Testis (tissue), 3 donors: ENCODE results near the gene HMG20A. TPM values are rescaled to one million over a fixed set of nuclear protein-coding genes. Genes with fewer than 3 reads are reported as not detected.
"Not testable (repeated sequence)": the region's sequence is repeated elsewhere in the genome, so short reads cannot be mapped to it uniquely, and the experiment has no call there.

Source experiments
- DNase-seq: peaks from one replicate; pipeline ENCODE4 v3.0.0-alpha.2; 2019
- H3K27ac ChIP-seq, 2 donors: fragments of 200-600 bp; sonication (generic); one replicate each; pipeline ENCODE4 v1.5.1; 2019
- H3K27me3 ChIP-seq: fragments of 200-600 bp; sonication (generic); one replicate; pipeline ENCODE4 v1.5.1; 2019
- H3K36me3 ChIP-seq: fragments of 200-600 bp; sonication (generic); one replicate; pipeline ENCODE4 v1.5.1; 2017; ENCODE audit warnings: low read depth; ENCODE audit errors: missing control alignments
- H3K4me1 ChIP-seq: fragments of 200-600 bp; sonication (generic); one replicate; pipeline ENCODE4 v1.5.1; 2019
- H3K4me3 ChIP-seq, 2 donors: fragments of 200-600 bp; sonication (generic); one replicate each; pipeline ENCODE4 v1.5.1; 2017 to 2019
- H3K9me3 ChIP-seq: fragments of 200-600 bp; sonication (generic); one replicate; pipeline ENCODE4 v1.5.1; 2017
- POLR2A ChIP-seq: fragments of 450-650 bp; IDR thresholded peaks from one replicate; pipeline ENCODE4 v1.6.1; 2017; ENCODE audit warnings: antibody characterized with exemption, mild to moderate bottlenecking, moderate library complexity
- WGBS, 2 donors: methylation state at CpG; one replicate each; pipeline ENCODE4 v1.1.5; 2018; 5-methylcytosine and 5-hydroxymethylcytosine counted together
- intact Hi-C: fragments of 100-400 bp; cut with DNase I; formaldehyde crosslinking; loops from one replicate; pipeline ENCODE4 v1.15.1; 2023; ENCODE audit warnings: low total_unique reads
- polyA plus RNA-seq: library from polyadenylated mRNA; stranded (reverse); fragments of 350-450 nt; fragmentation: Illumina TruSeq; extraction: RNeasy Lipid Tissue Mini Kit (QIAGEN cat#74804); gene quantifications from one replicate; pipeline ENCODE4 v1.2.3, GENCODE V29; 2014; ENCODE audit warnings: low read depth, low replicate concordance; ENCODE audit not compliant: insufficient read depth
- total RNA-seq, 2 donors: library from RNA; depleted of rRNA; stranded (reverse); fragments of >200 nt; gene quantifications; one replicate each; pipeline ENCODE4 v1.2.3, GENCODE V29; 2016
- TF ChIP-seq, protein P1 (sequence below), 3 experiments: fragments of 450-650 bp in 2 of 3; fragments of 200-600 bp in 1 of 3; sonication (generic) in 1 of 3; IDR thresholded peaks; one replicate each; pipeline ENCODE4 v1.5.1; 2016 to 2019; ENCODE audit warnings: antibody characterized with exemption in 3 of 3, mild to moderate bottlenecking in 2 of 3, moderate library complexity in 1 of 3

Gene HMG20A
- total and polyA plus RNA-seq, 3 donors from 2014 or later: 44.2 to 87.7 (median 76.9) TPM

DNA sequence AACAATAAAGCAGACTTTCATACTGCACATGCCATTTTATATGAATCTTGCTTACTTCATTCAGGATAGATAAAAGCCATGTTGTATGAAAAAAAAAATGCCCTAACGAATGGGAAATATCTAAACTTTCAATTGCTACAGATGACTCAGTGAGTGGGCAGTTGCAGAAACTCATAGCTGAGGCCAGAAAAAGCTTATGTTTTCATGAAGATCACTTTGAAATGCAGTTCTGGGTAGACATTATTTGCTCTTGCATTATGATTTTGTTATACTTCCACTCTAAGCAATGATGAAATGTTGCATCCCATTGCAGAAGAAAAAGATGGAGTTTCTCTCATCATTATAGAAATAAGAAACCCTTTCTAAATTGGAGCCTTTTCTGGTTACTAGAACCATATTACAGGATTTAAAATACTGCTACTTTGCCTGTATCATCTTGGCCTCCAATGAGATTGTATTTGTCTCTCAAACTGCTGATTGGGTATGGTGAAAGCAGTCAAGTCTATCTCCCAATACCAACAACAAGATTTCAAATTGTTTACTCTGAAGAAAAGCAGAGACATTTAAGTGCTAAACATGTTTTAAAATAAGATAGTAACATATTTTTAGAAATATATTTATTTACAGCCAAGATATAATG, 17.8 kb upstream of the HMG20A start:
- intact Hi-C loops: no loop called here
- Histone ChIP-seq H3K36me3 (no peaks in the 10 kb centered on the region), H3K4me1 (no peaks in the 10 kb centered on the region), H3K4me3 (no peak overlapping the region), H3K9me3 (no peaks in the 10 kb centered on the region), H3K27me3 (no peaks in the 10 kb centered on the region), H3K27ac (no peak overlapping the region)
- 34 to 51% methylated on average over 1 of the region's 1 CpG for WGBS, 2 donors
- DNase-seq: no peak
- TF ChIP-seq, protein P1, sequence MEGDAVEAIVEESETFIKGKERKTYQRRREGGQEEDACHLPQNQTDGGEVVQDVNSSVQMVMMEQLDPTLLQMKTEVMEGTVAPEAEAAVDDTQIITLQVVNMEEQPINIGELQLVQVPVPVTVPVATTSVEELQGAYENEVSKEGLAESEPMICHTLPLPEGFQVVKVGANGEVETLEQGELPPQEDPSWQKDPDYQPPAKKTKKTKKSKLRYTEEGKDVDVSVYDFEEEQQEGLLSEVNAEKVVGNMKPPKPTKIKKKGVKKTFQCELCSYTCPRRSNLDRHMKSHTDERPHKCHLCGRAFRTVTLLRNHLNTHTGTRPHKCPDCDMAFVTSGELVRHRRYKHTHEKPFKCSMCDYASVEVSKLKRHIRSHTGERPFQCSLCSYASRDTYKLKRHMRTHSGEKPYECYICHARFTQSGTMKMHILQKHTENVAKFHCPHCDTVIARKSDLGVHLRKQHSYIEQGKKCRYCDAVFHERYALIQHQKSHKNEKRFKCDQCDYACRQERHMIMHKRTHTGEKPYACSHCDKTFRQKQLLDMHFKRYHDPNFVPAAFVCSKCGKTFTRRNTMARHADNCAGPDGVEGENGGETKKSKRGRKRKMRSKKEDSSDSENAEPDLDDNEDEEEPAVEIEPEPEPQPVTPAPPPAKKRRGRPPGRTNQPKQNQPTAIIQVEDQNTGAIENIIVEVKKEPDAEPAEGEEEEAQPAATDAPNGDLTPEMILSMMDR (IDR thresholded peaks at IDR 0.05): no peak

DNA sequence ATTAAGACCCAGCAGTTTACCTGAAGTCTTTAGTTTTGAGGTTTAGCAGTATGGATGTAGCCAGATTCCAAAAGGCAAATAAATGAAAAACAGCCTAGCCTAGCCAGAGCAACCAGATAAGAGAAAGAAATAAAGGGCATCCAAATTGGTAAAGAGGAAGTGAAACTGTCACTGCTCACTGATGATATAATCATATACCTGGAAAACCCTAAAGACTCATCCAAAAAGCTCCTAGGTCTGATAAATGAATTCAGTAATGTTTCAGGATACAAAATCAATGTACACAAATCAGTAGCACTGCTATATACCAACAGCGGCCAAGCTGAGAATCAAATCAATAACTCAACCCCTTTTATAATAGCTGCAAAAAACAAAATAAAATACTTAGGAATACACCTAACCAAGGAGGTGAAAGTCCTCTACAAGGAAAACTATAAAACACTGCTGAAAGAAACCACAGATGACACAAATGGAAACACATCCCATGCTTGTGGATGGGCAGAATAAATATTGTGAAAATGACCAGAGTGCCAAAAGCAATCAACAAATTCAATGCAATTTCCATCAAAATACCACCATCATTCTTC, 14.4 kb upstream of the HMG20A start:
- H3K9me3 ChIP-seq, intact Hi-C loops, H3K4me3 ChIP-seq, DNase-seq, H3K27me3 ChIP-seq, H3K27ac ChIP-seq, H3K4me1 ChIP-seq, H3K36me3 ChIP-seq: not testable (repeated sequence)
- WGBS, 2 donors: 79 to 93% methylated on average over 1 of the region's 1 CpG

DNA sequence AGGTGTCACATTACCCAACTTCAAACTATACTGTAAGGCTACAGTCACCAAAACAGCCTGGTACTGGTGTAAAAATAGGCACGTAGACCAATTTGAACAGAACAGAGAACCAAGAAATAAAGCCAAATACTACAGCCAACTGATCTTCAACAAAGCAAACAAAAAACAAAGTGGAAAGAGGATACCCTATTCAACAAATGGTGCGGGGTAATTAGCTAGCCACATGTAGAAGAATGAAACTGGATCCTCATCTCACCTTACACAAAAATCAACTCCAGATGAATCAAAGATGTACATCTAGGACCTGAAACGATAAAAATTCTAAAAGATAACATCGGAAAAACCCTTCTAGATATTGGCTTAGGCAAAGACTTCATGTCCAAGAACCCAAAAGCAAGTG, 13.8 kb upstream of the HMG20A start:
- Histone ChIP-seq H3K4me3 (no peak overlapping the region), H3K27ac (no peak overlapping the region), H3K4me1 (no peaks in the 10 kb centered on the region), H3K9me3 (no peaks in the 10 kb centered on the region), H3K27me3 (no peaks in the 10 kb centered on the region), H3K36me3 (no peaks in the 10 kb centered on the region)
- intact Hi-C loops: no loop called here
- no peak for DNase-seq
- 83 to 86% methylated on average over 4 of the region's 4 CpGs for WGBS, 2 donors
- TF ChIP-seq, protein P1 (IDR thresholded peaks at IDR 0.05): no peak
- TF ChIP-seq POLR2A: no peak

DNA sequence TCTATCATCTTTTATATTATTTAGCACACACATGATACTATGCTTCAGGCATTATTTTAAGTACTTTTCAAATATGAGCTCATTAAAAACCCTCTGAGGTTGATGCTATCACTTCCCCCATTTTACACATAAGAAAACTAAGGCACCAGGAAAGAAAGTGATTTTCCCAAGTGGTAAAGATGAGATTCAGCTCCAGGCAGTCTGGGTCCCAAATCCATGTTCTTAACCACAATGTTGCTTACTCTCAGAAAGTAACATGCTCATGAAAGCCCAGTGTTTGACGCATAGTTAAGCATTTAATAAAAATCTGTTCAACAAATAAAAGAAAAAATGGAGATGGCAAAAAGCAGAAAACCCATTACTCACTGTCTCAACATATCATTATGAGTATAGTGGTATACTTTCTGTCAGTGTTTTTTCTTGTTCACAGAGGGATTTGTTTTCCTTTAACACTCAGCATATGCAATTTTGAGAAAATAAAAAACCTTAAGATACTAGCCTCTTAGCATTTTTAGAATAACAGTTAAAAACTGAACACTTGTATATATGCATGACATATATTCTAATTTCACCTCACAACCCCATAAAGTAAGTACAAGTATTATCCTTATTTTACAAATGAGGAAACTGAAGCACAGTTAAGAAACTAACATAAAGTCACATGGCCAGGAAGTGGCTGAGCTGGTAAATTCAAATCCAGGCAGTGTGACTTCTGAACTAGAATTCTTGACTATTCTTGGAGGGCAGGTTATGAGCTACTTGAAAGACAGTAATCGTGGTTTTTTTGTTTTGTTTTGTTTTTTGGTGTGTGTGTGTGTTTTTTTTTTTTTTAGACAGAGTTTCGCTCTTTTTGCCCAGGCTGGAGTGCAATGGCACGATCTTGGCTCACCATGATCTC, 11.2 kb upstream of the HMG20A start:
- Histone ChIP-seq H3K4me3 (no peak overlapping the region), H3K4me1 (no peaks in the 10 kb centered on the region), H3K9me3 (no peaks in the 10 kb centered on the region), H3K36me3 (no peaks in the 10 kb centered on the region), H3K27me3 (no peaks in the 10 kb centered on the region), H3K27ac (no peak overlapping the region)
- WGBS, 2 donors: 75 to 82% methylated on average over 4 of the region's 4 CpGs
- TF ChIP-seq, protein P1 (IDR thresholded peaks at IDR 0.05): no peak
- TF ChIP-seq POLR2A: no peak
- no peak for DNase-seq
- intact Hi-C loops: no loop called here

DNA sequence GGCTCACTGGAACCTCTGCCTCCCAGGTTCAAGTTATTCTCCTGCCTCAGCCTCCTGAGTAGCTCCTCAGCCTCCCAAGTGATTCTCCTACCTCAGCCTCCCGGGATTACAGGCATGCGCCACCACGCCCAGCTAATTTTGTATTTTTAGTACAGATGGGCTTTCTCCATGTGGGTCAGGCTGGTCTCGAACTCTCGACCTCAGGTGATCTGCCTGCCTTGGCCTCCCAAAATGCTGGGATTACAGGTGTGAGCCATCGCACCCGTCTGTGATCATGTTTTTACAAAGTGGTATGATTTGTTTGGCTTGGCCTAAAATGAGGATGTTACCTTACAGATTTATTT, 10.6 kb upstream of the HMG20A start:
- H3K27me3 ChIP-seq, H3K36me3 ChIP-seq, intact Hi-C loops, H3K9me3 ChIP-seq, H3K27ac ChIP-seq, H3K4me1 ChIP-seq, DNase-seq, H3K4me3 ChIP-seq: not testable (repeated sequence)
- 92 to 93% methylated on average over 7 of the region's 7 CpGs for WGBS, 2 donors
